GM12878 (cell line): ENCODE measurements around the gene GSPT1. TPM values are rescaled to one million over a fixed set of nuclear protein-coding genes. Genes with fewer than 3 reads are reported as not detected.
"Not testable (repeated sequence)": the region's sequence is repeated elsewhere in the genome, so short reads cannot be mapped to it uniquely, and the experiment has no call there.

ENCODE experiments used
- ATAC-seq: fragments of 200-7000 bp; cut with Tn5 transposase; 3 replicates; pipeline ENCODE4 v1.9.1; 2020; ENCODE audit warnings: mild to moderate bottlenecking, moderate library complexity
- BruUV-seq: library from RNA; stranded (reverse); fragments of 400-500 nt; replicated peaks from 2 replicates; lab custom pipeline; 2021; lab: Mats Ljungman, UMichigan
- CTCF ChIA-PET: fragments of 300-600 bp; sonication (Branson Sonifier 250); formaldehyde crosslinking; extraction: SDS; loops from one replicate; lab custom pipeline; 2021; ENCODE audit warnings: inconsistent platforms; lab: Yijun Ruan, JAX
- POLR2A ChIA-PET: fragments of 350-600 bp; formaldehyde crosslinking; extraction: SDS; loops from one replicate; lab custom pipeline; 2021; ENCODE audit warnings: inconsistent platforms; lab: Charles Lee
- RAD21 ChIA-PET: fragments of 300-600 bp; sonication (Branson Sonifier 250); formaldehyde crosslinking; loops from one replicate; lab custom pipeline; 2023; ENCODE audit warnings: antibody characterized with exemption; ENCODE audit not compliant: unreplicated experiment; lab: Charles Lee
- SMC1A ChIA-PET: fragments of 300-600 bp; sonication (Branson Sonifier 250); formaldehyde crosslinking; loops from one replicate; lab custom pipeline; 2023; ENCODE audit not compliant: unreplicated experiment, uncharacterized antibody; lab: Charles Lee
- DNase-seq: peaks from one replicate; pipeline ENCODE4 v3.0.0-alpha.2; 2011; ENCODE audit warnings: low read depth, low spot score
- FAIRE-seq: peaks from 3 replicates; lab custom pipeline; 2011; peaks lifted over from hg19 to GRCh38; lab: Jason Lieb, UNC
- H2AFZ ChIP-seq: 2 replicates; pipeline ENCODE4 v1.6.0; 2011; ENCODE audit warnings: low read depth, low read length, control low read depth; ENCODE audit not compliant: control insufficient read depth
- H3K27ac ChIP-seq: 2 replicates; pipeline ENCODE4 v1.5.1; 2011; ENCODE audit warnings: control low read depth; ENCODE audit not compliant: control insufficient read depth, insufficient read depth
- H3K27me3 ChIP-seq, 2 experiments: replicated peaks in 1 of 2; 2 replicates each; pipeline versions ENCODE4 v1.6.0 to v1.6.1; 2011; ENCODE audit warnings: low read length in 1 of 2; ENCODE audit not compliant: control insufficient read depth in 2 of 2, insufficient read depth in 2 of 2
- H3K36me3 ChIP-seq, 2 experiments: 2 replicates each; pipeline ENCODE4 v1.5.1; 2011; ENCODE audit warnings: low read length in 1 of 2; ENCODE audit not compliant: control insufficient read depth in 2 of 2, insufficient read depth in 2 of 2
- H3K4me1 ChIP-seq: 2 replicates; pipeline ENCODE4 v1.6.1; 2011; ENCODE audit warnings: mild to moderate bottlenecking, low read length, moderate library complexity, mixed read lengths; ENCODE audit not compliant: control insufficient read depth, insufficient read depth
- H3K4me2 ChIP-seq: 2 replicates; pipeline ENCODE4 v1.6.0; 2011; ENCODE audit warnings: control low read depth; ENCODE audit not compliant: control insufficient read depth, insufficient read depth
- H3K4me3 ChIP-seq: fragments of 200-600 bp; sonication (generic); 2 replicates; pipeline ENCODE4 v1.5.1; 2016
- H3K79me2 ChIP-seq: 2 replicates; pipeline ENCODE4 v1.6.0; 2011; ENCODE audit warnings: low read length; ENCODE audit not compliant: control insufficient read depth, insufficient read depth
- H3K9ac ChIP-seq: 2 replicates; pipeline ENCODE4 v1.8.0; 2011; ENCODE audit warnings: low read length, control low read depth, mixed read lengths; ENCODE audit not compliant: control insufficient read depth, insufficient read depth
- H3K9me3 ChIP-seq: replicated peaks from 3 replicates; pipeline ENCODE4 v1.5.1; 2011; ENCODE audit warnings: mild to moderate bottlenecking, low read length; ENCODE audit not compliant: control insufficient read depth, insufficient read depth
- H4K20me1 ChIP-seq: 2 replicates; pipeline ENCODE4 v1.6.0; 2011; ENCODE audit not compliant: control insufficient read depth, insufficient read depth
- BMI1 ChIP-seq: fragments of 450-650 bp; IDR thresholded peaks from 2 replicates; pipeline ENCODE4 v1.6.1; 2016; ENCODE audit warnings: mild to moderate bottlenecking, moderate library complexity, borderline replicate concordance
- EED ChIP-seq: sonication (generic); IDR thresholded peaks from 2 replicates; pipeline ENCODE4 v1.6.1; 2016; ENCODE audit warnings: antibody characterized with exemption, low read depth
- FOXM1 ChIP-seq: IDR thresholded peaks from 2 replicates; pipeline ENCODE4 v1.6.1; 2012; ENCODE audit warnings: low read depth, mild to moderate bottlenecking, inconsistent platforms, low read length, moderate library complexity
- JUNB ChIP-seq: IDR thresholded peaks from 2 replicates; pipeline ENCODE4 v1.6.1; 2016; ENCODE audit warnings: antibody characterized with exemption, mild to moderate bottlenecking
- RUNX3 ChIP-seq: IDR thresholded peaks from 2 replicates; pipeline ENCODE4 v1.6.1; 2012; ENCODE audit warnings: low read length, inconsistent platforms
- YBX1 ChIP-seq: fragments of 450-650 bp; IDR thresholded peaks from 2 replicates; pipeline ENCODE4 v1.6.1; 2016; ENCODE audit warnings: antibody characterized with exemption
- ZNF274 ChIP-seq: IDR thresholded peaks from one replicate; pipeline ENCODE4 v1.8.0; 2011; ENCODE audit not compliant: insufficient read length, insufficient read depth
- WGBS: methylation state at CpG from one replicate; pipeline ENCODE4 v1.1.6; 2016; ENCODE audit warnings: low lambda C conversion rate; ENCODE audit not compliant: insufficient replicate concordance, insufficient coverage; ENCODE audit errors: missing lambda C conversion rate; 5-methylcytosine and 5-hydroxymethylcytosine counted together
- in situ Hi-C: fragments of 300-500 bp; cut with MboI; formaldehyde crosslinking; loops from 9 replicates; pipeline ENCODE4 v1.14.3; 2018; ENCODE audit warnings: mixed read lengths
- intact Hi-C: fragments of 100-400 bp; cut with micrococcal nuclease; formaldehyde crosslinking; loops from one replicate; pipeline ENCODE4 v1.14.2; 2022; ENCODE audit not compliant: unreplicated experiment
- polyA plus RNA-seq, 11 experiments: library from polyadenylated mRNA; depleted of rRNA in 4 of 11; unstranded in 6 of 11; stranded (reverse) in 5 of 11; fragments of >200 nt; fragmentation: Nextera tagmentation in 4 of 11; fragmentation: Illumina TruSeq in 1 of 11; extraction: Ambion mirVana in 4 of 11; extraction: Trizol in 1 of 11; gene quantifications; 1 replicate in 1 of 11; 2 replicates in 10 of 11; pipeline versions ENCODE4 v1.2.1 to v1.2.3, GENCODE V29; 2011 to 2016; ENCODE audit warnings: inconsistent platforms in 2 of 11, missing spikeins in 2 of 11, low read depth in 1 of 11
- total RNA-seq, 4 experiments: library from RNA; depleted of rRNA in 3 of 4; stranded (reverse); fragments of >200 nt in 3 of 4; fragmentation: Illumina TruSeq in 1 of 4; extraction: Trizol in 1 of 4; gene quantifications; 2 replicates each; pipeline versions ENCODE4 v1.2.1 to v1.2.3, GENCODE V29; 2013 to 2021
- TF ChIP-seq, protein P1 (sequence below): fragments of 450-650 bp; IDR thresholded peaks from 2 replicates; pipeline ENCODE4 v1.6.1; 2017; ENCODE audit warnings: borderline replicate concordance
- TF ChIP-seq, protein P2 (sequence below): IDR thresholded peaks from 2 replicates; pipeline ENCODE4 v1.6.1; 2011; ENCODE audit warnings: low read depth, mild to moderate bottlenecking, low read length, moderate library complexity, borderline replicate concordance; ENCODE audit errors: extremely low read depth
- TF ChIP-seq, protein P3 (sequence below): fragments of 450-650 bp; IDR thresholded peaks from 2 replicates; pipeline ENCODE4 v1.6.1; 2017; ENCODE audit warnings: mild to moderate bottlenecking, low read depth, inconsistent platforms; ENCODE audit not compliant: poor library complexity, severe bottlenecking

GSPT1 gene
- total and polyA plus RNA-seq, 10 of the 15 experiments (the other 5 are each of a cell fraction or from before 2014, with no cell fraction given): 46.7 to 181 (median 99.6) TPM

DNA sequence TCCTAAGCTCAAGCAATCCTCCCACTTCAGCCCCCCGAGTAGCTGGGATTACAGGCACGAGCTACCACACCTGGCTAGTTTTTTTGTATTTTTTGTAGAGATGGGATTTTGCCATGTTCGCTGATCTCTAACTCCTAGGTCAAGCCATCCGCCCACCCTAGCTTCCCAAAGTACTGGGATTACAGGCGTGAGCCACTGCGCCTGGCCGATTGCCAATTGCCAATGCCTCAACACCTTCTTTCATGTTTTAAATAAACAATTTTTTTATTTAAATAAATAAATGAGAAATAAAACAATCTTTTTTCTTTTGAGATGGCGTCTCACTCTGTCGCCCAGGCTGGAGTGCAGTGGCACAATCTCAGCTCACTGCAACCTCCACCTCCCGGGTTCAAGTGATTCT lies 8.3 kb upstream of the GSPT1 start:
- H4K20me1 ChIP-seq, RAD21 ChIA-PET, DNase-seq, H3K27me3 ChIP-seq, FAIRE-seq, H3K79me2 ChIP-seq, H3K9me3 ChIP-seq, in situ Hi-C loops, CTCF ChIA-PET, BruUV-seq, H3K4me1 ChIP-seq, H3K36me3 ChIP-seq, H3K27ac ChIP-seq, H3K4me3 ChIP-seq, H3K4me2 ChIP-seq, ATAC-seq, H2AFZ ChIP-seq, H3K9ac ChIP-seq, intact Hi-C loops: not testable (repeated sequence)
- POLR2A ChIA-PET: interaction anchor here (0.6 kb wide), 1 partner anchor 53 kb away, joined by 4 read pairs; no protein-coding TSS in a partner anchor
- SMC1A ChIA-PET: interaction anchor here (0.9 kb wide), 1 partner anchor 54 kb away, joined by 3 read pairs; no protein-coding TSS in a partner anchor
- 67% methylated on average over 10 of the region's 10 CpGs for WGBS

DNA sequence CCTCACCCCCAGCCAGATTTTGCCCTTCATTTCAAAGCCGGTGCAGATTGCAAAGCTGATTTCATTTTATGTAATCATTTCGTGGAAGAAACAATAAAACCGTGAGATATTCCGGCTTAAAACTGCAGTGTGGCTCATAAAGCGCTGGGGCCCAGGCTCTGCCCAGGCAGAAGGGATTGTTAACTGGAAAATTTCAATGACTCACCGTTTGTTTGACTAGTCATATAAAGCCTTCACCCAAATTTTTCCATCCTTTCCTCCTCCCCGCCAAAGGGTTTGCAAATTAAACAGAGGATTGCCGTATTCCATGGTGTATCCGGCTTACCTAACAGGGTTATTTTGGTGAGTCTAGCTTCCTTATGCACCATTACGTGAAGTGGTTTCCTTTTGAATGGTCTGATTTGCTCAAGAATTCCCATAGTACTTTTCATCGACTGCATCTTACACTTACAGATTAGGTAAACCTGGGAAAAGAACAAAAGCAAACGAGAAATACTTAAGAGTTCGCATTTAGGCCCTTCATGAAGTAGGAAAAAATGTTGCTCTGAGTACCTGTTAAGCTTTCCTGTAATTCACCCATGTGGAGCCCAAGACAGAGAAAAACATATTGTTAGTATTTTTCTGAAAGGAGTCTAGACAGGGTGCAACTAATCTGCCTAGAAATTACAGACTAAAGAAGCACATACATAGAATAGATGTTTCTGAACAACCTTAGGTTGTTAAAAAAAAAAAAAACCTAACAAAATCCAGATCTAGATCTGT lies 949 bp upstream of the GSPT1 start:
- intact Hi-C loops: no loop called here
- peaks cover 40% of the 10 kb centered on the region for H3K79me2 ChIP-seq
- FAIRE-seq (no peak), DNase-seq (no peak), ATAC-seq (no peak)
- no peaks in the 10 kb centered on the region; a peak in 1 of 4 replicates for H3K36me3 ChIP-seq
- H3K4me2 ChIP-seq: peak overlapping the region; percentile 98
- H3K27me3 ChIP-seq: no peaks in the 10 kb centered on the region
- H2AFZ ChIP-seq: peak overlapping the region; percentile 96
- peaks cover 2% of the 10 kb centered on the region; the same call in 2 of the 3 replicates for H3K9me3 ChIP-seq
- peak overlapping the region; percentile 18; the same call in 1 of the 2 replicates for H3K27ac ChIP-seq
- WGBS: 78% methylated on average over 13 of the region's 13 CpGs
- in situ Hi-C loops: no loop called here
- no TSS peak for BruUV-seq
- H3K4me3 ChIP-seq: peak overlapping the region; percentile 54; the same call in 1 of the 2 replicates
- ChIA-PET RAD21 (no interaction called here), POLR2A (interaction anchor here (1.2 to 1.3 kb wide), 2 partner anchors 62 to 119 kb away, joined by 3 to 4 read pairs; partner anchors contain the start of gene ZC3H7A), CTCF (interaction anchor here (0.5 to 0.9 kb wide), 2 partner anchors 44 to 52 kb away, joined by 3 to 4 read pairs; no protein-coding TSS in a partner anchor), SMC1A (interaction anchor here (0.9 to 1.2 kb wide), 3 partner anchors 9 to 47 kb away, joined by 3 read pairs; no protein-coding TSS in a partner anchor)
- peaks cover 9% of the 10 kb centered on the region for H3K4me1 ChIP-seq
- H4K20me1 ChIP-seq: no peaks in the 10 kb centered on the region; the same call in none of the 2 replicates
- no peak overlapping the region for H3K9ac ChIP-seq
- TF ChIP-seq, protein P1, sequence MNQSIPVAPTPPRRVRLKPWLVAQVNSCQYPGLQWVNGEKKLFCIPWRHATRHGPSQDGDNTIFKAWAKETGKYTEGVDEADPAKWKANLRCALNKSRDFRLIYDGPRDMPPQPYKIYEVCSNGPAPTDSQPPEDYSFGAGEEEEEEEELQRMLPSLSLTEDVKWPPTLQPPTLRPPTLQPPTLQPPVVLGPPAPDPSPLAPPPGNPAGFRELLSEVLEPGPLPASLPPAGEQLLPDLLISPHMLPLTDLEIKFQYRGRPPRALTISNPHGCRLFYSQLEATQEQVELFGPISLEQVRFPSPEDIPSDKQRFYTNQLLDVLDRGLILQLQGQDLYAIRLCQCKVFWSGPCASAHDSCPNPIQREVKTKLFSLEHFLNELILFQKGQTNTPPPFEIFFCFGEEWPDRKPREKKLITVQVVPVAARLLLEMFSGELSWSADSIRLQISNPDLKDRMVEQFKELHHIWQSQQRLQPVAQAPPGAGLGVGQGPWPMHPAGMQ: no peak
- no peak for TF ChIP-seq RUNX3
- TF ChIP-seq, protein P2, sequence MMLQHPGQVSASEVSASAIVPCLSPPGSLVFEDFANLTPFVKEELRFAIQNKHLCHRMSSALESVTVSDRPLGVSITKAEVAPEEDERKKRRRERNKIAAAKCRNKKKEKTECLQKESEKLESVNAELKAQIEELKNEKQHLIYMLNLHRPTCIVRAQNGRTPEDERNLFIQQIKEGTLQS: no peak
- no peak for TF ChIP-seq YBX1
- 0 out of 2 replicates have a peak, but pooled peaks have one; percentile 2 for TF ChIP-seq JUNB
- TF ChIP-seq EED: no peak
- TF ChIP-seq FOXM1: 0 out of 2 replicates have a peak, but pooled peaks have one; percentile 22
- TF ChIP-seq ZNF274: no peak
- TF ChIP-seq, protein P3, sequence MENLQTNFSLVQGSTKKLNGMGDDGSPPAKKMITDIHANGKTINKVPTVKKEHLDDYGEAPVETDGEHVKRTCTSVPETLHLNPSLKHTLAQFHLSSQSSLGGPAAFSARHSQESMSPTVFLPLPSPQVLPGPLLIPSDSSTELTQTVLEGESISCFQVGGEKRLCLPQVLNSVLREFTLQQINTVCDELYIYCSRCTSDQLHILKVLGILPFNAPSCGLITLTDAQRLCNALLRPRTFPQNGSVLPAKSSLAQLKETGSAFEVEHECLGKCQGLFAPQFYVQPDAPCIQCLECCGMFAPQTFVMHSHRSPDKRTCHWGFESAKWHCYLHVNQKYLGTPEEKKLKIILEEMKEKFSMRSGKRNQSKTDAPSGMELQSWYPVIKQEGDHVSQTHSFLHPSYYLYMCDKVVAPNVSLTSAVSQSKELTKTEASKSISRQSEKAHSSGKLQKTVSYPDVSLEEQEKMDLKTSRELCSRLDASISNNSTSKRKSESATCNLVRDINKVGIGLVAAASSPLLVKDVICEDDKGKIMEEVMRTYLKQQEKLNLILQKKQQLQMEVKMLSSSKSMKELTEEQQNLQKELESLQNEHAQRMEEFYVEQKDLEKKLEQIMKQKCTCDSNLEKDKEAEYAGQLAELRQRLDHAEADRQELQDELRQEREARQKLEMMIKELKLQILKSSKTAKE: no peak
- no peak for TF ChIP-seq BMI1
